Measurements from ENCODE around the gene CABP7. TPM values are rescaled to one million over a fixed set of nuclear protein-coding genes. Genes with fewer than 3 reads are reported as not detected.

The CABP7 gene
- total and polyA plus RNA-seq, 2 of the 8 experiments (the other 6 are each of a cell fraction or from before 2014, with no cell fraction given), result 0.20 to 0.36 TPM

DNA sequence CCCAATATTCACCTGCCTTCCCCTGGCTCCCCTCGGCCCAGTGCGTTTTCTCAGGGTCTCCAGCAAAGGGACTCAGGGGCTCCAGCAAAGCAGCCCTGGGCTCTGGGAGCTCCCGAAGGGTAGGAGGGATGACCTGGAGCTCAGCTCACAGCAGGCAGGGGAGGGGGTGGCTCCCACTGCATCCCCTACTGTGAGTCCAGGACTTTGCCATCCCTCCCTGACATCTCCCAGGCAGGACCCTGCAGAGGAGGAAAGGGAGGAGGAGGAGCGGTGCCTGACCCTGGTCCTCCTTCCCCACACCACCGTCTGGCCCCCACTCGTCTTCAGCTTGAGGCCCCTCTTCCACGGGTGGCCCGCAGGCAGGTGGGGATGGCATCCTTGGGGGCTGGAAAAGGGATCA, 5.0 kb downstream of the CABP7 start:
- H2AK5ac ChIP-seq (ENCODE audit: low read depth, low read length), result no peak overlapping the region
- WGBS, 2 experiments (ENCODE audit: extremely low coverage in 1 of 2, insufficient coverage in 1 of 2, insufficient read length in 1 of 2, insufficient replicate concordance in 2 of 2, low coverage in 1 of 2, low lambda C conversion rate in 2 of 2, missing lambda C conversion rate in 1 of 2), result 86% methylated on average over 7 of the region's 8 CpGs; no CpG with 5 or more reads in 1 of the 2 experiments
- no peak overlapping the region for H2BK5ac ChIP-seq (ENCODE audit: low read depth, low read length)
- no peak overlapping the region for H2BK20ac ChIP-seq (ENCODE audit: low read length)
- peaks cover 0 to 17% (median 4%) of the 10 kb centered on the region in 4 experiments; a peak in 6 of 7 replicates for H3K4me1 ChIP-seq (replicated peaks in 1 of 4; ENCODE audit: control insufficient read depth in 3 of 4, insufficient read depth in 4 of 4, low read length in 3 of 4)
- ChIA-PET POLR2A (ENCODE audit: partially characterized antibody) (interaction anchor here (0.9 kb wide), 1 partner anchor 22 kb away, joined by 3 read pairs; no protein-coding TSS in a partner anchor), CTCF (ENCODE audit: partially characterized antibody) (interaction anchor here (0.5 to 4.8 kb wide), 8 partner anchors 10 to 477 kb away, joined by 3 to 22 read pairs (median 4); no protein-coding TSS in a partner anchor)
- no peaks in the 10 kb centered on the region for H3K9me3 ChIP-seq (ENCODE audit: insufficient read depth in 2 of 2, low read depth in 1 of 2, low read length in 1 of 2)
- no peak overlapping the region for H2BK15ac ChIP-seq (ENCODE audit: low read length)
- no peaks in the 10 kb centered on the region for H3K79me1 ChIP-seq (ENCODE audit: low read depth, low read length)
- no peak overlapping the region for H3K18ac ChIP-seq (ENCODE audit: extremely low read depth, low read length)
- H4K91ac ChIP-seq (replicated peaks; ENCODE audit: insufficient read length, low read length), result no peak overlapping the region
- H4K20me1 ChIP-seq (replicated peaks in 1 of 2; ENCODE audit: control insufficient read depth in 1 of 2, insufficient read depth in 2 of 2, low read length in 2 of 2), result peaks cover 1 to 3% of the 10 kb centered on the region in 2 experiments
- no peak overlapping the region for H3K4ac ChIP-seq (replicated peaks; ENCODE audit: insufficient read length, low read depth, low read length)
- no peak overlapping the region for H3K23ac ChIP-seq (ENCODE audit: insufficient read length)
- no peak overlapping the region for H3K4me2 ChIP-seq (ENCODE audit: insufficient read depth in 1 of 2, low read depth in 2 of 2, low read length in 2 of 2)
- no peak overlapping the region for H3K9ac ChIP-seq (replicated peaks in 1 of 4; ENCODE audit: extremely low read depth in 1 of 4, low read depth in 3 of 4, low read length in 3 of 4)
- H2BK12ac ChIP-seq (ENCODE audit: low read depth, low read length), result no peak overlapping the region
- H2AFZ ChIP-seq (ENCODE audit: low read length), result no peak overlapping the region
- H3K56ac ChIP-seq (replicated peaks; ENCODE audit: insufficient read length, low read depth, low read length), result no peak overlapping the region
- H3K27ac ChIP-seq (ENCODE audit: low read depth, low read length), result no peak overlapping the region
- FAIRE-seq (no peak), DNase-seq (ENCODE audit: low read depth in 1 of 2, low spot score in 2 of 2) (no peak)
- no peaks in the 10 kb centered on the region for H3K36me3 ChIP-seq (ENCODE audit: control insufficient read depth in 2 of 4, insufficient read depth in 4 of 4, low read length in 3 of 4)
- H2BK120ac ChIP-seq (replicated peaks; ENCODE audit: low read depth, low read length), result no peak overlapping the region
- no peak overlapping the region for H4K5ac ChIP-seq (ENCODE audit: insufficient read length, low read depth, low read length)
- H3K23me2 ChIP-seq (ENCODE audit: low read depth, low read length), result peaks cover 5% of the 10 kb centered on the region; the same call in 1 of the 2 replicates
- H3K27me3 ChIP-seq (replicated peaks in 1 of 4; ENCODE audit: control insufficient read depth in 3 of 4, extremely low read depth in 1 of 4, insufficient read depth in 3 of 4, low read length in 3 of 4), result peaks cover 15 to 30% (median 21%) of the 10 kb centered on the region in 4 experiments; a peak in 6 of 7 replicates
- H3K14ac ChIP-seq (ENCODE audit: insufficient read length), result no peak overlapping the region
- H4K8ac ChIP-seq (ENCODE audit: extremely low read depth, insufficient read depth, low read length), result no peak overlapping the region
- H3K79me2 ChIP-seq (ENCODE audit: control insufficient read depth in 1 of 2, insufficient read depth in 2 of 2, low read length in 2 of 2), result no peaks in the 10 kb centered on the region
- H3K4me3 ChIP-seq (ENCODE audit: extremely low read depth in 1 of 4, insufficient read depth in 2 of 4, low read depth in 3 of 4, low read length in 4 of 4), result no peak overlapping the region
- TF ChIP-seq HDAC2 (IDR thresholded peaks at IDR 0.05; ENCODE audit: borderline replicate concordance in 1 of 2, low read depth in 2 of 2, low read length in 2 of 2) (no peak), MAFK (IDR thresholded peaks at IDR 0.05; ENCODE audit: low read depth, low read length) (no peak), ZNF274 (IDR thresholded peaks at IDR 0.05; ENCODE audit: borderline replicate concordance, extremely low read depth, low read length) (no peak), CBX8 (IDR thresholded peaks at IDR 0.05; ENCODE audit: borderline replicate concordance, low read depth, low read length) (no peak), GTF2F1 (IDR thresholded peaks at IDR 0.05; ENCODE audit: borderline replicate concordance, low read depth, low read length) (no peak), BCL11A (IDR thresholded peaks at IDR 0.05; ENCODE audit: low read depth in 2 of 2, low read length in 2 of 2) (no peak), POLR2AphosphoS5 (IDR thresholded peaks at IDR 0.05; ENCODE audit: low read depth, low read length) (no peak), SAP30 (IDR thresholded peaks at IDR 0.05; ENCODE audit: insufficient read depth, insufficient replicate concordance, low read length) (no peak), SP4 (IDR thresholded peaks at IDR 0.05; ENCODE audit: low read length) (no peak), CTBP2 (IDR thresholded peaks at IDR 0.05; ENCODE audit: borderline replicate concordance, insufficient read depth, insufficient read length, low read length) (no peak)
- TF ChIP-seq, protein P1, sequence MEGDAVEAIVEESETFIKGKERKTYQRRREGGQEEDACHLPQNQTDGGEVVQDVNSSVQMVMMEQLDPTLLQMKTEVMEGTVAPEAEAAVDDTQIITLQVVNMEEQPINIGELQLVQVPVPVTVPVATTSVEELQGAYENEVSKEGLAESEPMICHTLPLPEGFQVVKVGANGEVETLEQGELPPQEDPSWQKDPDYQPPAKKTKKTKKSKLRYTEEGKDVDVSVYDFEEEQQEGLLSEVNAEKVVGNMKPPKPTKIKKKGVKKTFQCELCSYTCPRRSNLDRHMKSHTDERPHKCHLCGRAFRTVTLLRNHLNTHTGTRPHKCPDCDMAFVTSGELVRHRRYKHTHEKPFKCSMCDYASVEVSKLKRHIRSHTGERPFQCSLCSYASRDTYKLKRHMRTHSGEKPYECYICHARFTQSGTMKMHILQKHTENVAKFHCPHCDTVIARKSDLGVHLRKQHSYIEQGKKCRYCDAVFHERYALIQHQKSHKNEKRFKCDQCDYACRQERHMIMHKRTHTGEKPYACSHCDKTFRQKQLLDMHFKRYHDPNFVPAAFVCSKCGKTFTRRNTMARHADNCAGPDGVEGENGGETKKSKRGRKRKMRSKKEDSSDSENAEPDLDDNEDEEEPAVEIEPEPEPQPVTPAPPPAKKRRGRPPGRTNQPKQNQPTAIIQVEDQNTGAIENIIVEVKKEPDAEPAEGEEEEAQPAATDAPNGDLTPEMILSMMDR (IDR thresholded peaks at IDR 0.05; ENCODE audit: control extremely low read depth in 1 of 3, insufficient read depth in 1 of 3, low read depth in 1 of 3, low read length in 3 of 3), result no peak

All from H1 (cell line).